ENCODE data around the gene SKIC8. TPM values are rescaled to one million over a fixed set of nuclear protein-coding genes. Genes with fewer than 3 reads are reported as not detected.

SKIC8 gene
- total and polyA plus RNA-seq, 2 experiments from 2014 or later, result 52.6 to 70.6 TPM

- H3K4me1 ChIP-seq (ENCODE audit: insufficient read depth), result no peaks in the 10 kb centered on the region
- no peak for DNase-seq
Observed at GRCh38 chr15:78312536-78312935, 13.1 kb upstream of the SKIC8 start.

GRCh38 chr15:78311292-78311691 is 11.9 kb upstream of the SKIC8 start:
- Histone ChIP-seq H3F3A (ENCODE audit: insufficient read depth) (peaks cover 2% of the 10 kb centered on the region; the same call in 1 of the 2 replicates), H3K27ac (no peak overlapping the region), H3K27me3 (replicated peaks; ENCODE audit: insufficient read depth) (peaks cover 18% of the 10 kb centered on the region; the same call in 1 of the 2 replicates), H3K79me2 (ENCODE audit: insufficient read depth) (no peaks in the 10 kb centered on the region), H3K36me3 (ENCODE audit: low read depth) (no peaks in the 10 kb centered on the region), H3K4me3 (no peak overlapping the region), H3K9ac (no peak overlapping the region), H3K4me1 (ENCODE audit: insufficient read depth) (peaks cover 6% of the 10 kb centered on the region), H2AFZ (no peak overlapping the region), H3K9me3 (ENCODE audit: low read depth) (no peaks in the 10 kb centered on the region), H3K4me2 (ENCODE audit: unreplicated experiment) (no peak overlapping the region), H3K9me2 (ENCODE audit: insufficient read depth) (no peaks in the 10 kb centered on the region), H4K20me1 (ENCODE audit: insufficient read depth) (no peaks in the 10 kb centered on the region)
- DNase-seq, result no peak
- TF ChIP-seq EZH2phosphoT487 (IDR thresholded peaks at IDR 0.05; ENCODE audit: insufficient read depth, low read depth), result no peak
- WGBS, 2 experiments (ENCODE audit: low coverage in 1 of 2, low lambda C conversion rate in 2 of 2, missing lambda C conversion rate in 2 of 2), result 74 to 84% methylated on average over 3 of the region's 3 CpGs
- in situ Hi-C loops (cut with MboI), result loop anchor here (5.0 kb wide), 1 partner anchor 116 kb away; no protein-coding TSS in a partner anchor

More at GRCh38 chr15:78312536-78312935, 13.1 kb upstream of the SKIC8 start:
- Histone ChIP-seq H3K27ac (no peak overlapping the region), H4K20me1 (ENCODE audit: insufficient read depth) (no peaks in the 10 kb centered on the region), H2AFZ (no peak overlapping the region), H3K27me3 (replicated peaks; ENCODE audit: insufficient read depth) (peaks cover 18% of the 10 kb centered on the region; the same call in 1 of the 2 replicates), H3K9me3 (ENCODE audit: low read depth) (no peaks in the 10 kb centered on the region), H3F3A (ENCODE audit: insufficient read depth) (no peaks in the 10 kb centered on the region), H3K4me3 (no peak overlapping the region), H3K36me3 (ENCODE audit: low read depth) (no peaks in the 10 kb centered on the region), H3K9ac (no peak overlapping the region), H3K9me2 (ENCODE audit: insufficient read depth) (no peaks in the 10 kb centered on the region), H3K4me2 (ENCODE audit: unreplicated experiment) (no peak overlapping the region), H3K79me2 (ENCODE audit: insufficient read depth) (no peaks in the 10 kb centered on the region)
- no peak for TF ChIP-seq EZH2 (IDR thresholded peaks at IDR 0.05; ENCODE audit: insufficient read depth, poor library complexity, severe bottlenecking)
- no peak for TF ChIP-seq EZH2phosphoT487 (IDR thresholded peaks at IDR 0.05; ENCODE audit: insufficient read depth, low read depth)
- 85 to 89% methylated on average over 4 of the region's 4 CpGs for WGBS, 2 experiments (ENCODE audit: low coverage in 1 of 2, low lambda C conversion rate in 2 of 2, missing lambda C conversion rate in 2 of 2)
- in situ Hi-C loops (cut with MboI), result loop anchor here (5.0 kb wide), 1 partner anchor 115 kb away; no protein-coding TSS in a partner anchor

GRCh38 chr15:78308422-78309032 is 9.1 kb upstream of the SKIC8 start:
- no peak overlapping the region for H3K4me3 ChIP-seq
- in situ Hi-C loops (cut with MboI), result no loop called here
- no peaks in the 10 kb centered on the region for H3K36me3 ChIP-seq (ENCODE audit: low read depth)
- no peaks in the 10 kb centered on the region for H4K20me1 ChIP-seq (ENCODE audit: insufficient read depth)
- peaks cover 24% of the 10 kb centered on the region for H3K4me1 ChIP-seq (ENCODE audit: insufficient read depth)
- H2AFZ ChIP-seq, result no peak overlapping the region
- no peaks in the 10 kb centered on the region for H3K9me2 ChIP-seq (ENCODE audit: insufficient read depth)
- no peak overlapping the region for H3K4me2 ChIP-seq (ENCODE audit: unreplicated experiment)
- TF ChIP-seq EZH2phosphoT487 (IDR thresholded peaks at IDR 0.05; ENCODE audit: insufficient read depth, low read depth), result no peak
- TF ChIP-seq EZH2 (IDR thresholded peaks at IDR 0.05; ENCODE audit: insufficient read depth, poor library complexity, severe bottlenecking), result no peak
- no peaks in the 10 kb centered on the region for H3K79me2 ChIP-seq (ENCODE audit: insufficient read depth)
- H3F3A ChIP-seq (ENCODE audit: insufficient read depth), result peaks cover 15% of the 10 kb centered on the region
- peak; percentile 82 for DNase-seq
- no peaks in the 10 kb centered on the region for H3K9me3 ChIP-seq (ENCODE audit: low read depth)
- WGBS, 2 experiments (ENCODE audit: low coverage in 1 of 2, low lambda C conversion rate in 2 of 2, missing lambda C conversion rate in 2 of 2), result 22 to 27% methylated on average over 7 to 9 of the region's 9 CpGs
- peaks cover 7% of the 10 kb centered on the region; the same call in 1 of the 2 replicates for H3K27me3 ChIP-seq (replicated peaks; ENCODE audit: insufficient read depth)
- no peak overlapping the region for H3K27ac ChIP-seq
- H3K9ac ChIP-seq, result no peak overlapping the region

GRCh38 chr15:78307976-78308375 is 8.6 kb upstream of the SKIC8 start:
- peaks cover 7% of the 10 kb centered on the region; the same call in 1 of the 2 replicates for H3K27me3 ChIP-seq (replicated peaks; ENCODE audit: insufficient read depth)
- H2AFZ ChIP-seq, result no peak overlapping the region
- H3K27ac ChIP-seq, result no peak overlapping the region
- no peaks in the 10 kb centered on the region for H3K79me2 ChIP-seq (ENCODE audit: insufficient read depth)
- no peak overlapping the region for H3K9ac ChIP-seq
- H3K4me1 ChIP-seq (ENCODE audit: insufficient read depth), result peaks cover 30% of the 10 kb centered on the region
- H4K20me1 ChIP-seq (ENCODE audit: insufficient read depth), result no peaks in the 10 kb centered on the region
- TF ChIP-seq EZH2phosphoT487 (IDR thresholded peaks at IDR 0.05; ENCODE audit: insufficient read depth, low read depth) (no peak), EZH2 (IDR thresholded peaks at IDR 0.05; ENCODE audit: insufficient read depth, poor library complexity, severe bottlenecking) (no peak)
- peaks cover 17% of the 10 kb centered on the region for H3F3A ChIP-seq (ENCODE audit: insufficient read depth)
- no peak overlapping the region for H3K4me2 ChIP-seq (ENCODE audit: unreplicated experiment)
- no peaks in the 10 kb centered on the region for H3K9me2 ChIP-seq (ENCODE audit: insufficient read depth)
- no peaks in the 10 kb centered on the region for H3K9me3 ChIP-seq (ENCODE audit: low read depth)
- no peak for DNase-seq
- H3K36me3 ChIP-seq (ENCODE audit: low read depth), result no peaks in the 10 kb centered on the region
- WGBS, 2 experiments (ENCODE audit: low coverage in 1 of 2, low lambda C conversion rate in 2 of 2, missing lambda C conversion rate in 2 of 2), result 27 to 29% methylated on average over 6 of the region's 6 CpGs
- in situ Hi-C loops (cut with MboI), result no loop called here
- no peak overlapping the region for H3K4me3 ChIP-seq

Measured in GM23248 (cell line).